ENCODE data around the gene ANO7.
A peak's percentile ranks its signal among the peaks of the same experiment; 100 is the strongest.

ANO7 gene

GRCh38 chr2:241211276-241211675 is 22.8 kb downstream of the ANO7 start:
- no peaks in the 10 kb centered on the region for H3K4me1 Mint-ChIP-seq
- no peaks in the 10 kb centered on the region for H3K36me3 Mint-ChIP-seq (ENCODE audit: low read depth)
- H3K27me3 Mint-ChIP-seq (ENCODE audit: low read depth), result peaks cover 14% of the 10 kb centered on the region
- no peak overlapping the region for H3K4me3 Mint-ChIP-seq
- no peak for TF ChIP-seq CTCF (IDR thresholded peaks at IDR 0.05; ENCODE audit: unreplicated experiment in 3 of 3)
- H3K9me3 Mint-ChIP-seq, result no peaks in the 10 kb centered on the region
- no peak overlapping the region for H3K27ac Mint-ChIP-seq

- no peak overlapping the region for H3K27ac Mint-ChIP-seq
- TF ChIP-seq CTCF (IDR thresholded peaks at IDR 0.05; ENCODE audit: unreplicated experiment in 3 of 3), result no peak
- H3K9me3 Mint-ChIP-seq, result no peaks in the 10 kb centered on the region
- H3K4me3 Mint-ChIP-seq, result no peak overlapping the region
- H3K36me3 Mint-ChIP-seq (ENCODE audit: low read depth), result no peaks in the 10 kb centered on the region
- peaks cover 14% of the 10 kb centered on the region for H3K27me3 Mint-ChIP-seq (ENCODE audit: low read depth)
- no peaks in the 10 kb centered on the region for H3K4me1 Mint-ChIP-seq
Measured at GRCh38 chr2:241213041-241213440, 24.6 kb downstream of the ANO7 start.

- Mint-ChIP-seq H3K27me3 (ENCODE audit: low read depth) (peaks cover 14% of the 10 kb centered on the region), H3K27ac (no peak overlapping the region), H3K4me1 (peaks cover 2% of the 10 kb centered on the region), H3K36me3 (ENCODE audit: low read depth) (no peaks in the 10 kb centered on the region), H3K9me3 (no peaks in the 10 kb centered on the region), H3K4me3 (no peak overlapping the region)
- no peak for TF ChIP-seq CTCF (IDR thresholded peaks at IDR 0.05; ENCODE audit: unreplicated experiment in 3 of 3)
Measured at GRCh38 chr2:241213567-241213966, 25.1 kb downstream of the ANO7 start.

GRCh38 chr2:241214209-241214608 is 25.7 kb downstream of the ANO7 start:
- peaks cover 8% of the 10 kb centered on the region for H3K4me1 Mint-ChIP-seq
- H3K9me3 Mint-ChIP-seq, result no peaks in the 10 kb centered on the region
- peaks cover 17% of the 10 kb centered on the region for H3K27me3 Mint-ChIP-seq (ENCODE audit: low read depth)
- no peak overlapping the region for H3K4me3 Mint-ChIP-seq
- H3K27ac Mint-ChIP-seq, result no peak overlapping the region
- no peaks in the 10 kb centered on the region for H3K36me3 Mint-ChIP-seq (ENCODE audit: low read depth)
- no peak for TF ChIP-seq CTCF (IDR thresholded peaks at IDR 0.05; ENCODE audit: unreplicated experiment in 3 of 3)

GRCh38 chr2:241214766-241215165 is 26.3 kb downstream of the ANO7 start:
- Mint-ChIP-seq H3K9me3 (no peaks in the 10 kb centered on the region), H3K4me3 (no peak overlapping the region), H3K27ac (no peak overlapping the region), H3K27me3 (ENCODE audit: low read depth) (peaks cover 17% of the 10 kb centered on the region), H3K4me1 (peaks cover 12% of the 10 kb centered on the region), H3K36me3 (ENCODE audit: low read depth) (no peaks in the 10 kb centered on the region)
- no peak for TF ChIP-seq CTCF (IDR thresholded peaks at IDR 0.05; ENCODE audit: unreplicated experiment in 3 of 3)

- no peak for TF ChIP-seq CTCF (IDR thresholded peaks at IDR 0.05; ENCODE audit: unreplicated experiment in 3 of 3)
- peaks cover 15% of the 10 kb centered on the region for H3K4me1 Mint-ChIP-seq
- peak overlapping the region in 1 of 3 experiments; percentile 22 for H3K27ac Mint-ChIP-seq
Measured at GRCh38 chr2:241215421-241215820, 26.9 kb downstream of the ANO7 start.

More at GRCh38 chr2:241215421-241215820, 26.9 kb downstream of the ANO7 start:
- Mint-ChIP-seq H3K4me3 (no peak overlapping the region), H3K36me3 (ENCODE audit: low read depth) (no peaks in the 10 kb centered on the region), H3K9me3 (no peaks in the 10 kb centered on the region), H3K27me3 (ENCODE audit: low read depth) (peaks cover 17% of the 10 kb centered on the region)

All from nephron (organoid).